Measurements from ENCODE around the gene EHD3.

Gene EHD3

GRCh38 chr2:31235504-31235902 is 1.6 kb downstream of the EHD3 start:
- Histone ChIP-seq H3K4me3 (ENCODE audit: insufficient read depth, low read length, poor library complexity, severe bottlenecking) (no peak overlapping the region), H3K36me3 (ENCODE audit: low read length) (no peaks in the 10 kb centered on the region), H3K27ac (ENCODE audit: low read depth, low read length) (no peak overlapping the region), H3K79me2 (ENCODE audit: insufficient read depth, low read length) (no peaks in the 10 kb centered on the region), H2AFZ (ENCODE audit: low read depth, low read length, severe bottlenecking) (no peak overlapping the region), H4K20me1 (ENCODE audit: low read depth, low read length) (no peaks in the 10 kb centered on the region), H3K27me3 (ENCODE audit: low read length) (no peaks in the 10 kb centered on the region), H3K9me2 (replicated peaks; ENCODE audit: insufficient read depth, low read length) (no peaks in the 10 kb centered on the region), H3K9me3 (ENCODE audit: insufficient read depth, low read length) (no peaks in the 10 kb centered on the region), H3K9ac (ENCODE audit: low read length) (no peak overlapping the region), H3F3A (ENCODE audit: insufficient read depth) (no peaks in the 10 kb centered on the region), H3K4me2 (ENCODE audit: low read depth, low read length, poor library complexity, severe bottlenecking) (no peak overlapping the region)
- TF ChIP-seq EZH2phosphoT487 (conservative IDR thresholded peaks at IDR 0.05; ENCODE audit: low read length) (no peak), CTCF (IDR thresholded peaks at IDR 0.05; ENCODE audit: insufficient read depth, low read length, poor library complexity, severe bottlenecking) (no peak)

GRCh38 chr2:31236433-31237205 is 2.7 kb downstream of the EHD3 start:
- H3K79me2 ChIP-seq (ENCODE audit: insufficient read depth, low read length): no peaks in the 10 kb centered on the region
- no peaks in the 10 kb centered on the region for H3K9me3 ChIP-seq (ENCODE audit: insufficient read depth, low read length)
- H4K20me1 ChIP-seq (ENCODE audit: low read depth, low read length): no peaks in the 10 kb centered on the region
- H3K4me3 ChIP-seq (ENCODE audit: insufficient read depth, low read length, poor library complexity, severe bottlenecking): no peak overlapping the region
- H3F3A ChIP-seq (ENCODE audit: insufficient read depth): no peaks in the 10 kb centered on the region
- no peak overlapping the region for H3K9ac ChIP-seq (ENCODE audit: low read length)
- no peak overlapping the region for H2AFZ ChIP-seq (ENCODE audit: low read depth, low read length, severe bottlenecking)
- H3K9me2 ChIP-seq (replicated peaks; ENCODE audit: insufficient read depth, low read length): no peaks in the 10 kb centered on the region
- no peak overlapping the region for H3K27ac ChIP-seq (ENCODE audit: low read depth, low read length)
- TF ChIP-seq CTCF (IDR thresholded peaks at IDR 0.05; ENCODE audit: insufficient read depth, low read length, poor library complexity, severe bottlenecking): no peak
- no peak for TF ChIP-seq EZH2phosphoT487 (conservative IDR thresholded peaks at IDR 0.05; ENCODE audit: low read length)
- H3K4me2 ChIP-seq (ENCODE audit: low read depth, low read length, poor library complexity, severe bottlenecking): no peak overlapping the region
- no peaks in the 10 kb centered on the region for H3K36me3 ChIP-seq (ENCODE audit: low read length)
- H3K27me3 ChIP-seq (ENCODE audit: low read length): no peaks in the 10 kb centered on the region

GRCh38 chr2:31237348-31238017 is 3.5 kb downstream of the EHD3 start:
- Histone ChIP-seq H4K20me1 (ENCODE audit: low read depth, low read length) (no peaks in the 10 kb centered on the region), H3K9ac (ENCODE audit: low read length) (no peak overlapping the region), H3K4me3 (ENCODE audit: insufficient read depth, low read length, poor library complexity, severe bottlenecking) (no peak overlapping the region), H3K27ac (ENCODE audit: low read depth, low read length) (no peak overlapping the region), H3F3A (ENCODE audit: insufficient read depth) (no peaks in the 10 kb centered on the region), H3K4me2 (ENCODE audit: low read depth, low read length, poor library complexity, severe bottlenecking) (no peak overlapping the region), H3K9me2 (replicated peaks; ENCODE audit: insufficient read depth, low read length) (no peaks in the 10 kb centered on the region), H3K79me2 (ENCODE audit: insufficient read depth, low read length) (no peaks in the 10 kb centered on the region), H2AFZ (ENCODE audit: low read depth, low read length, severe bottlenecking) (no peak overlapping the region), H3K27me3 (ENCODE audit: low read length) (no peaks in the 10 kb centered on the region), H3K9me3 (ENCODE audit: insufficient read depth, low read length) (no peaks in the 10 kb centered on the region), H3K36me3 (ENCODE audit: low read length) (no peaks in the 10 kb centered on the region)
- TF ChIP-seq EZH2phosphoT487 (conservative IDR thresholded peaks at IDR 0.05; ENCODE audit: low read length) (no peak), CTCF (IDR thresholded peaks at IDR 0.05; ENCODE audit: insufficient read depth, low read length, poor library complexity, severe bottlenecking) (no peak)

Measured in SU-DHL-6 (cell line).